Activated naive CD4-positive, alpha-beta T cell treated with anti-CD3 and anti-CD28 coated beads, Interleukin-2, amount 50 U/mL, for 72 hours (primary cell): Measurements from ENCODE around the gene ZMIZ1. TPM values are rescaled to one million over a fixed set of nuclear protein-coding genes. Genes with fewer than 3 reads are reported as not detected.

Experiments
- ATAC-seq, 2 donors: fragments of 150-1000 bp; cut with Tn5 transposase; 2 replicates each; pipeline ENCODE4 v1.10.0; 2021; ENCODE audit warnings: mild to moderate bottlenecking in 2 of 2, moderate library complexity in 2 of 2
- DNase-seq, 2 donors: peaks; one replicate each; pipeline ENCODE4 v3.0.0; 2021 to 2022; ENCODE audit warnings: low spot score in 2 of 2
- H3K27ac Mint-ChIP-seq, 2 donors: one replicate each; pipeline ENCODE4 v1.8.0; 2022; ENCODE audit warnings: mild to moderate bottlenecking in 2 of 2, mixed read lengths in 2 of 2
- H3K36me3 Mint-ChIP-seq, 2 donors: one replicate each; pipeline ENCODE4 v1.8.0; 2022; ENCODE audit warnings: mixed read lengths in 2 of 2
- H3K9me3 Mint-ChIP-seq, 2 donors: one replicate each; pipeline ENCODE4 v1.8.0; 2022; ENCODE audit warnings: mixed read lengths in 2 of 2
- total RNA-seq, 2 donors: library from RNA; stranded (reverse); gene quantifications; one replicate each; pipeline ENCODE4 v1.2.3, GENCODE V29; 2022

The ZMIZ1 gene
- total RNA-seq, 2 donors from 2014 or later: 16.1 to 42.7 TPM

GRCh38 chr10:79318369-79318768 is 249.6 kb downstream of the ZMIZ1 start:
- H3K36me3 Mint-ChIP-seq: peaks cover 0 to 15% of the 10 kb centered on the region in 2 donors
- DNase-seq (no peak), ATAC-seq (no peak)

GRCh38 chr10:79319115-79319771 is 250.5 kb downstream of the ZMIZ1 start:
- H3K27ac Mint-ChIP-seq: peak overlapping the region in 1 of 2 donors; percentile 74
- ATAC-seq: no peak

More at GRCh38 chr10:79318369-79318768, 249.6 kb downstream of the ZMIZ1 start:
- Mint-ChIP-seq H3K27ac (peak overlapping the region; percentile 74 to 87), H3K9me3 (peaks cover 4 to 12% of the 10 kb centered on the region in 2 donors)

GRCh38 chr10:79320316-79320715 is 251.6 kb downstream of the ZMIZ1 start:
- no peak for DNase-seq
- Mint-ChIP-seq H3K9me3 (peaks cover 4 to 12% of the 10 kb centered on the region in 2 donors), H3K36me3 (peaks cover 0 to 15% of the 10 kb centered on the region in 2 donors), H3K27ac (no peak overlapping the region)
- ATAC-seq: no peak

More at GRCh38 chr10:79319115-79319771, 250.5 kb downstream of the ZMIZ1 start:
- DNase-seq: no peak
- Mint-ChIP-seq H3K36me3 (peaks cover 0 to 15% of the 10 kb centered on the region in 2 donors), H3K9me3 (peaks cover 4 to 12% of the 10 kb centered on the region in 2 donors)

DNA sequence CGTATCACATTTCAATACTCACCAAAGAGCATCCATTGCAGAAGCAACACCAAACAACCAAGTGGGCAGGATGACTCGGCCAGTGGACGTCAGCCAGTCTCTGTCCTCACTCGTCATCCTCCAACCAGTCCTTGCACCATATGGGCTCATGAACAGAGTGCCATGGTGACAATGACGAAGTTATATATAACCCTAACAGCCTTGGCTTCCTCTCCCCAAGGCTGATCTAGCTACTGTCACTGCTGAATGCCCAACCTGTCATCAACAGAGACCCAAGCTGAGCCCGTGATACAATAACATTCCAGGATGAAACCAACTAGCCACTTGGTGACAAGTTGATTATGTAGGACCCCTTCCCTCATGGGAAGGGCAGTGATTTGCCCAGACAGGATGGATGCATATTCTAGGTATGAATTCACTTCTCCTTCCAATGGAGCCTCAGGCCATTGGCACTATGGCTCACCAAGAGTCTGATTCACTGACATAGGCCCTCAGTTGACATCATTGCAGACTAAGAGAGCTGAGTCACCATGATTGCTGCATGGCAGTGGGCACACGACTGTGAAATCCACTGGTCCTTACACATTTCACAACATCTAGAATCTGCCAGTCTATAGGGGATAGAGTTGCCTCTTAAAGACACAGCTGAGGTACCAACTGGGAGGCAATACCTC is 252.2 kb downstream of the ZMIZ1 start:
- peaks cover 0 to 15% of the 10 kb centered on the region in 2 donors for H3K36me3 Mint-ChIP-seq
- DNase-seq (peak in 1 of 2 donors; percentile 25), ATAC-seq (peak; percentile 47 to 59)
- H3K27ac Mint-ChIP-seq: no peak overlapping the region
- H3K9me3 Mint-ChIP-seq: peaks cover 4 to 12% of the 10 kb centered on the region in 2 donors

- Mint-ChIP-seq H3K9me3 (peaks cover 4 to 12% of the 10 kb centered on the region in 2 donors), H3K27ac (no peak overlapping the region), H3K36me3 (peaks cover 0 to 15% of the 10 kb centered on the region in 2 donors)
- no peak for DNase-seq
- ATAC-seq: no peak
Measured at GRCh38 chr10:79321494-79321882, 252.7 kb downstream of the ZMIZ1 start.

GRCh38 chr10:79321951-79322350 is 253.2 kb downstream of the ZMIZ1 start:
- Mint-ChIP-seq H3K9me3 (peaks cover 4 to 12% of the 10 kb centered on the region in 2 donors), H3K27ac (no peak overlapping the region), H3K36me3 (peaks cover 0 to 15% of the 10 kb centered on the region in 2 donors)
- ATAC-seq (no peak), DNase-seq (no peak)

GRCh38 chr10:79322616-79323543 is 254.1 kb downstream of the ZMIZ1 start:
- ATAC-seq (peak; percentile 80 to 83), DNase-seq (peak; percentile 72 to 82)
- Mint-ChIP-seq H3K9me3 (peaks cover 4 to 12% of the 10 kb centered on the region in 2 donors), H3K36me3 (peaks cover 0 to 15% of the 10 kb centered on the region in 2 donors), H3K27ac (peak overlapping the region; percentile 88 to 96)

GRCh38 chr10:79323602-79324001 is 254.8 kb downstream of the ZMIZ1 start:
- no peak for ATAC-seq
- peak overlapping the region; percentile 88 to 96 for H3K27ac Mint-ChIP-seq

GRCh38 chr10:79324032-79324695 is 255.4 kb downstream of the ZMIZ1 start:
- peaks cover 4 to 7% of the 10 kb centered on the region in 2 donors for H3K9me3 Mint-ChIP-seq
- ATAC-seq (no peak), DNase-seq (no peak)
- peak overlapping the region in 1 of 2 donors; percentile 88 for H3K27ac Mint-ChIP-seq
- H3K36me3 Mint-ChIP-seq: peaks cover 0 to 8% of the 10 kb centered on the region in 2 donors

More at GRCh38 chr10:79323602-79324001, 254.8 kb downstream of the ZMIZ1 start:
- peaks cover 4 to 11% of the 10 kb centered on the region in 2 donors for H3K9me3 Mint-ChIP-seq
- H3K36me3 Mint-ChIP-seq: peaks cover 0 to 14% of the 10 kb centered on the region in 2 donors
- no peak for DNase-seq

GRCh38 chr10:79326361-79327089 is 257.8 kb downstream of the ZMIZ1 start:
- Mint-ChIP-seq H3K27ac (no peak overlapping the region), H3K9me3 (no peaks in the 10 kb centered on the region), H3K36me3 (no peaks in the 10 kb centered on the region)
- no peak for DNase-seq
- no peak for ATAC-seq

- H3K27ac Mint-ChIP-seq: no peak overlapping the region
- no peaks in the 10 kb centered on the region for H3K9me3 Mint-ChIP-seq
- no peak for ATAC-seq
- H3K36me3 Mint-ChIP-seq: no peaks in the 10 kb centered on the region
- DNase-seq: no peak
Measured at GRCh38 chr10:79327090-79327457, 258.3 kb downstream of the ZMIZ1 start.

DNA sequence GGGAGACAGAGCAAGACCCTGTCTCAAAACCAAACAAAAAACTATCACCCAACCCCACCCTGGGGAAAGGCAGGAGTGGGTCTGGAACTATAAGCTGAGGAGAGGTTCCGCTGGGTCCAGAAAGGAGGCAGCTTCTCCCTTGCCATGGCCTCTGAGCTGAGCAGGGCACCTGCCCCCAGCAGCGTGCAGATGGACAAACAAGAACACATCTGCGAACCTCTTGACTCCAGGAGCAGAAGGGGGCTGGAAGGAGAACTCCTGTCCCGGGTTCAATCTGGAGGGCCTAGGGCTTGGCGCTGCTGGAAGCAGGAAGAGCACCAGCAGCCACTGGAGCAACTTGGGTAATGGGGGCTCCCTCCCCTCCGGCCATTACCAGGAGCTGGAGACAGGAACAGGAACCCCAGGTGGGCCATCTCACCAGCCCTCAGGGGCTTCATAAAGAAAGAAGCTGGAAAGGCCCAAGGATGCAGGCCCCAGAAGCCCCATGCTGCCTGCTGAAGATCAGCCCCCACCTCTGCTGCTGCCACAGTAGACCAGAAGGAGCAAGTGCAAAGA is 259.5 kb downstream of the ZMIZ1 start:
- no peaks in the 10 kb centered on the region for H3K36me3 Mint-ChIP-seq
- H3K27ac Mint-ChIP-seq: no peak overlapping the region
- DNase-seq (no peak), ATAC-seq (no peak)
- H3K9me3 Mint-ChIP-seq: no peaks in the 10 kb centered on the region

DNA sequence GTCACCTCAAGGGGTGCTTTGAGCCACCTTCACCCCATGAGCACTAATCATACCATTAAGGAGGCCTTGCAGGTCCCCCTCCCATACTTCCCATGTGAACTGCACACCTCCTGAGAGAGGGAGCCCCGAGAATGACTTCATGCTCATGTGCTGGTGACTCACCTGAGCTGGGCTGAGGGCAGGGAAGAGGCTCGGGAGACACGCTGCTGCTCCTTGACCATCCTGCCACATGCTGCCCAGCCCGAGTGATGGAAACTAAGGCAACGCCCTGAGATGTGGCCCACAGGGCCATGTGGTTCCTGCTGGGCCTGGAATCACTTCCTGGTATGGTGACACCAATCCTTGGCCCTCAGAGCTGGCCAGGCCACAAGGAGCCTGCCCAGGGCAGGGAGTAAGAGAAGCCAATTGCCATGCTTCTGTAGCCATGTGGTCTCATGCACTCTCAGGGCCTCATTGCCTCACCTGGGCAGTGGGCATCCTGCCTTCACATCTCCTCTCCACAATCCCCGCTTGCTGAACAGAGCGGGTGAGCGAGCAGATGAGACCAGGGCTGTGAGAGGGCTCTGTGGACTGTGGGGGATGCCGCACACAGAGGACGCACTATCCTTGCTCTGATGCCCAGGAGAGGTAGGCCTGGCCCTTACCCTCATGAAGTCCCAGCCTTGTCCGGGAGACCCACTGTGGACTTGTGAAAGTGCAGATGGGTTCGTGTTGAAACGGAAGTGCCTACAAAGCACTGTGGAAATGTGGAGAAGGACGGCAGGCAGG is 260.2 kb downstream of the ZMIZ1 start:
- Mint-ChIP-seq H3K27ac (no peak overlapping the region), H3K9me3 (peaks cover 0 to 2% of the 10 kb centered on the region in 2 donors), H3K36me3 (no peaks in the 10 kb centered on the region)
- DNase-seq: no peak
- ATAC-seq: no peak

DNA sequence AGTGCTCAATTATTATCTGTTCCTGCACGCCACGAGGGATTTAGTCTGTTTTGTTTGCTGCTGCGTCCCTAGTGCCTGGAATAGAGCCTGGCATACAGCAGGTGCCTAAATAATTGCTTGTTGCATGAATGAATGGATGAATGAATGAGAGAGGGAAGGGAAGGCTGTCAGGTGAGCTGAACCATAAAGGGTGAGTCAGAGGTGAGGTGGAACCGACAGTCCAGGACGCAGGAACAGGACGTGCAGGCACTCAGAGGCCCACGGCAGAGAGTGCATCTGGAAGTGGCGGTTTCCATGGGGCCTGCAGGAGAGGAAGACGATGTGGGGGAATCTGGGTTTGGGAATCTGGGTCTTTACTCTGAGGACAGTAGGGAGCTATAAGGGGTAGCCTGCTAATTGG is 260.8 kb downstream of the ZMIZ1 start:
- H3K27ac Mint-ChIP-seq: no peak overlapping the region
- ATAC-seq (no peak), DNase-seq (no peak)
- peaks cover 0 to 4% of the 10 kb centered on the region in 2 donors for H3K9me3 Mint-ChIP-seq
- no peaks in the 10 kb centered on the region for H3K36me3 Mint-ChIP-seq

DNA sequence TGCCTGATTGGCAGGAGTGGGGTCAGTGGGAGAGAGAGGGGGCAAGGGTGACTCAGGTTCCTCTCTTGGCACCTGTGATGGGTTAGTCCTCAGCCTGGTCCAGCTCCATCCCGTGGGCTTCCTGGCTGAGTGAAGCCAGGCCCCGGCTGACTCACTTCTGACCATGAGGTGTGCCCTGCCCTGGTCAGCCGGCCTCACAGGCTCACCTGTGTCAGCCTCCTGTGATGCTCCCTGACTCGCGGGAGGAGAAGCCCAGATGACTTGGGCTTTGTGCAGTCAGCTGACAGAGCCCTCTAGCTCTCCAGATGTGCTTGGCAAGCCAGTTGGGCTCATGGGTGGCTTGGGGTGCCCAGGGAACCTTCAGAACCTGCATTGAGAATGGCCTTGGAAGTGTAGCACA is 262.5 kb downstream of the ZMIZ1 start:
- peaks cover 0 to 4% of the 10 kb centered on the region in 2 donors for H3K9me3 Mint-ChIP-seq
- no peaks in the 10 kb centered on the region for H3K36me3 Mint-ChIP-seq
- H3K27ac Mint-ChIP-seq: peak overlapping the region; percentile 88 to 90
- peak; percentile 3 to 33 for ATAC-seq
- DNase-seq: peak in 1 of 2 donors; percentile 23
